HG03097 (cell line): ENCODE data around the gene TANC2.

ENCODE experiments used
- ATAC-seq: cut with Tn5 transposase; IDR thresholded peaks from one replicate; pipeline ENCODE4 v1.9.1; 2021; ENCODE audit not compliant: unreplicated experiment, low FRiP score

Gene TANC2

DNA sequence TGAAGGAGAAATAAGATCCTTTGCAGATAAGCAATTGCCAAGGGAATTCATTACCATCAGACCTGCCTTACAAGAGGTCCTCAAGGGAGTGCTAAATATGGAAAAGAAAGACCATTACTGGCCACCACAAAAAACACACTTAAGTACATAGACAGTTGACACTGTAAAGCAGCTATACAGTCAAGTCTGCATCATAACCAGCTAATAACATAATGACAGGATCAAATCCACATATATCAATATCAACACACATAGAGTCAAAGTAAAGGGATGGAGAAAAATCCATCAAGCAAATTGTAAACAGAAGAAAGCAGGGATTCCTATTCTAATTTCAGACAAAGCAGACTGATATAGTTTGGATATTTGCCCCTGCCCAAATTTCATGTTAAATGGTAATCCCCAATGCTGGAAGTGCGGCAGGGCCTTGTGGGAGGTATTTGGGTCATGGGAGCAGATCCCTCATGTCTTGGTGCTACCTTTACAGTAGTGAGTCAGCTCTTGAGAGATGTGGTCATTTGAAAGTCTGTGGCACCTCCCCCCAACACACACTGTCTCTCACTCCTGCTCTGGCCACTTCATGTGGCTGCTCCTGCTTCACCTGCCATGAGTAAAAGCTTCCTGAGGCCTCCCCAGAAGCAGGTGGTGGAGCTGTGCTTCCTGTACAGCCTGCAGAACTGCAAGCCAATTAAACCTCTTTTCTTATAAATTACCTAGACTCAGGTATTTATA lies 32.8 kb downstream of the TANC2 start:
- ATAC-seq: no peak

DNA sequence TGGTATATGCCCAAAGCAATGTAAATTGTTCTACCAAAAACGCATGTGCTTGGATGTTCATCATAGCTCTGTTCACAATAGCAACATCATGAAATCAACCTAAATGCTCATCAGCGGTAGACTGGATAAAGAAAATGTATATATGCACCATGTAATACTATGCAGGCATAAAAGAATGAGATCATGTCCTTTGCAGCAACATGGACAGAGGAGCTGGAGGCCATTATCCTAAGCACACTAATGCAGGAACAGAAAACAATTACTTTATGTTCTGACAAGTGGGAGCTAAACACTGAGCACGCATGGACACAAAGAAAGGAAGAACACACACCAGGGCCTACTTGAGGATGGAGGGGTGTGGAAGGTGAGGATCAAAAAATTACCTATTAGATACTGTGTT lies 33.7 kb downstream of the TANC2 start:
- no peak for ATAC-seq

DNA sequence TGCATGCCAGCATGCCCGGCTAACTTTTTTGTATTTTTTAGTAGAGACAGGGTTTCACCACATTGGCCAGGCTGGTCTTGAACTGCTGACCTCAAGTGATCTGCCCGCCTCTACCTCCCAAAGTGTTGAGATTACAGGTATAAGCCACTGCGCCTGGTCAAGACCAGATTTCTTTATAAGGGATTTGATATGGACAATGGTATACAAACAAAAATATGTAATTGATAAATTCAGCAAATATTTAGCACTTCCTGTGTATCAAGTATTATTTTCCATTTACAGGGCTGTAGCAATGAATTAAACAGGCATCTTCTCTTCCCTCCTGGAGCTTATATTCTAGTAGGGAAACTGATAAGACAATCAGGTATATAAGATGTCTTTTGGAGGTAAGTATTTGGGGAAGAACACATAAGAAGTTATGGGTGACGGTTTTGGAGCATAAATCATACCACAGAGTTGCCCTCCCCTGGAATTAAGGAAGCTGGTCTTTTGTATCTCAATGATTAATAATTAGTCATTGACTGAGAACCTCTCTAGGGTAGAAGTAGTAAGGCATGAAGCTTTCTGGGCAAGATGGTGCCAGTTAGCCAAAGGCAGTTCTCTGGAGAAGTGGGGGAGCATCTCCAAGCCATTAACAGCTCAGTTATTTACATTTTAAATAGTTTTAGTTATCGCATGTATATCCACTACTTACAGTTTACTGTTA lies 35.8 kb downstream of the TANC2 start:
- no peak for ATAC-seq

DNA sequence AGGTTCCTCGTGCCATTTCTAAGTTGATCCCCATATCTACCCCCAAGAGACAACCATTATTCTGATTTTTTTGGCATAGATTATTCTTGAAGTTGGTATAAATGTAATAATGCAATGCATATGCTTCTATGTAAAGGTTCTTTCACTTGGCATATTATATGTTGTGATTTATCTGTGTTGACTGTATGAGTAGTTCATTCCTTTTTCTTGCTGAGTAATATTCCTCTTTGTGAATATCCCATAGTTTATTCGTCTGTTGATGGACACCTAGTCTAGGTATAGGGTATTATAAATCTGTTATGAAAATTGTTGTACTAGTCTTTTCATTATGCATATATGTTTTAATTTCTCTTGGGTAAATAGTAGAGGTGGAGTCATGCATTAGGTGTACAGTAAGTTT lies 36.6 kb downstream of the TANC2 start:
- no peak for ATAC-seq

DNA sequence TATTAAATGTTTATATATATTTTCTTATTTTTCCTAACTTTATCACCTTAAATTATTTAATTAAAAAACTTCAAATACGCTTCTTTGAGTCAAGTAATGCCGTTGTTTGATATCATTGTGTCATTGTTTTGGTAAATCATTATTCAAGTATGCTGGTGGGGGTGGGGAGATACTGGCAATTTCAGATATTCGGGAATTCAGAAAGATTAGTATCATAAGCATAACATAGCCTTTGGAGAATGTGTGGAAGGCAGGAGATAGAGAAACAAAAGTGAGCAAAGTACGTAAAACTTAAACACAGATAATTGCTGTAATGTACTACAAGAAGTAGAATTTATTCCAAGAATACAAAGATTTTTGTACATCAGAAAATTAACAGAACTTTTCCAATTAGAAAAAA lies 49.8 kb downstream of the TANC2 start:
- ATAC-seq: no peak
